Endothelial cell (in vitro differentiated cells): ENCODE results near the gene PAOX. TPM values are rescaled to one million over a fixed set of nuclear protein-coding genes. Genes with fewer than 3 reads are reported as not detected.

ENCODE experiments used
- DNase-seq: peaks from one replicate; pipeline ENCODE4 v3.0.0; 2021; ENCODE audit warnings: low spot score
- H3K27ac Mint-ChIP-seq: one replicate; pipeline ENCODE4 v1.8.0; 2021; ENCODE audit warnings: mixed read lengths, inconsistent platforms; ENCODE audit not compliant: unreplicated experiment
- H3K27me3 Mint-ChIP-seq: one replicate; pipeline ENCODE4 v1.8.0; 2021; ENCODE audit warnings: mild to moderate bottlenecking, moderate library complexity, mixed read lengths, inconsistent platforms; ENCODE audit not compliant: unreplicated experiment
- H3K36me3 Mint-ChIP-seq: one replicate; pipeline ENCODE4 v1.8.0; 2021; ENCODE audit warnings: mild to moderate bottlenecking, low read depth, mixed read lengths, inconsistent platforms; ENCODE audit not compliant: unreplicated experiment
- H3K4me1 Mint-ChIP-seq: one replicate; pipeline ENCODE4 v1.8.0; 2021; ENCODE audit warnings: mild to moderate bottlenecking, mixed read lengths, inconsistent platforms; ENCODE audit not compliant: unreplicated experiment
- H3K4me3 Mint-ChIP-seq: one replicate; pipeline ENCODE4 v1.8.0; 2021; ENCODE audit warnings: mild to moderate bottlenecking, mixed read lengths, inconsistent platforms; ENCODE audit not compliant: unreplicated experiment
- H3K9me3 Mint-ChIP-seq: one replicate; pipeline ENCODE4 v1.8.0; 2021; ENCODE audit warnings: mixed read lengths, inconsistent platforms; ENCODE audit not compliant: unreplicated experiment
- total RNA-seq: library from RNA; stranded (reverse); fragmentation: NEBNext Ultra II Directional; extraction: Animal tissue kit (Norgen Biotek cat#: 25700); gene quantifications from one replicate; pipeline ENCODE4 v1.2.1, GENCODE V29; 2021; ENCODE audit not compliant: unreplicated experiment
- TF ChIP-seq, protein P1 (sequence below): fragments of 200-600 bp; sonication (generic); IDR thresholded peaks from one replicate; pipeline ENCODE4 v1.5.0; 2021; ENCODE audit warnings: antibody characterized with exemption; ENCODE audit not compliant: unreplicated experiment

Gene PAOX
- total RNA-seq, 1 donor from 2014 or later, result 6.6 TPM

DNA sequence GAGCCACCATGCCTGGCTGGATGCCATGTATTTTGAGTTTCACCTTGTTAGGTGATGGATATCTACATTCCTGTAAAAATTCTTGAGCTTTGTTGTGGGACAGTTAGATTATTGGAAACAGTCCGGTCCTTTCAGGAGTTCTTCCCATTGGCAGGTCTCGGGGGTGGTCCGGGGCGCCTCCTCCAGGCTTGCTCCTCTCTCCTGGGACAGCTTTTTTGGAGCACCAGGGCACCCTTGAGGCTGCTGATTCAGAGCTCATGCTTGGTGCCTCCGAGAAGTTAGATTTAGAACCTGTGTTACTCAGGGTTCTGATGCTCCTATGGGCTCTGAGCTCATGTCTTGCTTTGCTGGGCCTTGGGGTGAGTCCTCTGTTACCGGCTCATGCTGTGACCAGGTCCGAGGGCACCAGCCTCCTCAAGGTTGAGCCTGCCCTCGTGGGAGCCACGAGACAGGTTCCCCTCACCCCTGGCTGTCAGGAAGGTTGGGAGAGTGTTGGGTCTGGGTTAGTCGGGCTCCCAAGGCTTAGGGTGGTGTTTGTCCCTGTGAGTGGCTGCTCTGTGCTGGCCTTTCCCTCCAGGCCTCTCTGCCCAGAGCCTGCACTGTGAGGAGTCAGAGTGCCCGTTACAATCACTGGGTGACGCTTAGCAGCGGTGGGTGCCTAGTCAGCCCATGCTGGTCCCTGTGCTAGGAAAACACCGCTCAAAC, 39.4 kb downstream of the PAOX start:
- Mint-ChIP-seq H3K27ac (no peak overlapping the region), H3K36me3 (peaks cover 23% of the 10 kb centered on the region), H3K4me3 (no peak overlapping the region), H3K9me3 (peaks cover 12% of the 10 kb centered on the region), H3K4me1 (no peaks in the 10 kb centered on the region), H3K27me3 (peaks cover 16% of the 10 kb centered on the region)
- TF ChIP-seq, protein P1, sequence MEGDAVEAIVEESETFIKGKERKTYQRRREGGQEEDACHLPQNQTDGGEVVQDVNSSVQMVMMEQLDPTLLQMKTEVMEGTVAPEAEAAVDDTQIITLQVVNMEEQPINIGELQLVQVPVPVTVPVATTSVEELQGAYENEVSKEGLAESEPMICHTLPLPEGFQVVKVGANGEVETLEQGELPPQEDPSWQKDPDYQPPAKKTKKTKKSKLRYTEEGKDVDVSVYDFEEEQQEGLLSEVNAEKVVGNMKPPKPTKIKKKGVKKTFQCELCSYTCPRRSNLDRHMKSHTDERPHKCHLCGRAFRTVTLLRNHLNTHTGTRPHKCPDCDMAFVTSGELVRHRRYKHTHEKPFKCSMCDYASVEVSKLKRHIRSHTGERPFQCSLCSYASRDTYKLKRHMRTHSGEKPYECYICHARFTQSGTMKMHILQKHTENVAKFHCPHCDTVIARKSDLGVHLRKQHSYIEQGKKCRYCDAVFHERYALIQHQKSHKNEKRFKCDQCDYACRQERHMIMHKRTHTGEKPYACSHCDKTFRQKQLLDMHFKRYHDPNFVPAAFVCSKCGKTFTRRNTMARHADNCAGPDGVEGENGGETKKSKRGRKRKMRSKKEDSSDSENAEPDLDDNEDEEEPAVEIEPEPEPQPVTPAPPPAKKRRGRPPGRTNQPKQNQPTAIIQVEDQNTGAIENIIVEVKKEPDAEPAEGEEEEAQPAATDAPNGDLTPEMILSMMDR, result no peak
- DNase-seq, result no peak

DNA sequence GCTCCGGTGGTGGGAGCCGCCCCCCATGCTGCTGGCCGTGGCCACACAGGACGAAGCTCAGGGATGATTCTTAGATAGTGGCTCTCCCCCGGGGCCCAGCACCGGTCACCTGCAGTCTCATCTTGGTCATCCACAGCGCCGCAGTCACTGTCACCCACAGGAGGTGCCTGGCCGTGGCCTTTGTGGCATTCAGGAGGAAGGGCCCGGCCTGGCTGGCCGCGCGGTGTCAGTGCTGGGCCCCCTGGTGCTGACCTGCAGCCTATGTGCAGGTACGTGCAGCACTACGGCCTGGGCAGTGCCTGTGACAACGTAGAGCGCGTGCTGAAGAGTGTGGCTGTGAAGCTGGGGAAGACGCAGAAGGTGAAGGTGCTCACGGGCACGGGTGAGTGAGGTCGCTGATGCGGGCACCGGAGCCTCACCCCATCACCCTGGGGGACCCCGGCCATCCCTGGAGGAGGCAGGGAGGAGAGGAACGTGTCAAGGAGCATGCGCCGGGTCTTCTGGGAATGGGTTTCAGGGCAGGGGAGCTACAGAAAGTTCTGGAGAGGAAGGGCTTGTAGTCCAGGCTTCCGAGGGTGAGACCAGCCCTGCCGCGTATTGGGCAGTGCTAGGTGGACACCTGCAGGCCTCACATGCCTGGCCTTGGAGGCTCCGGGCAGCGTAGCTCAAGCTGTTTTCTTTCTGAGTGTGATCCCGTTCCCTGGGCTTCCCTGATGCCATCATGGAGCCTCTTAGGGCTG, 40.3 kb downstream of the PAOX start:
- TF ChIP-seq, protein P1, result no peak
- no peak overlapping the region for H3K27ac Mint-ChIP-seq
- peak overlapping the region; percentile 66 for H3K4me3 Mint-ChIP-seq
- no peaks in the 10 kb centered on the region for H3K4me1 Mint-ChIP-seq
- peaks cover 20% of the 10 kb centered on the region for H3K36me3 Mint-ChIP-seq
- peaks cover 12% of the 10 kb centered on the region for H3K9me3 Mint-ChIP-seq
- peaks cover 16% of the 10 kb centered on the region for H3K27me3 Mint-ChIP-seq
- no peak for DNase-seq

DNA sequence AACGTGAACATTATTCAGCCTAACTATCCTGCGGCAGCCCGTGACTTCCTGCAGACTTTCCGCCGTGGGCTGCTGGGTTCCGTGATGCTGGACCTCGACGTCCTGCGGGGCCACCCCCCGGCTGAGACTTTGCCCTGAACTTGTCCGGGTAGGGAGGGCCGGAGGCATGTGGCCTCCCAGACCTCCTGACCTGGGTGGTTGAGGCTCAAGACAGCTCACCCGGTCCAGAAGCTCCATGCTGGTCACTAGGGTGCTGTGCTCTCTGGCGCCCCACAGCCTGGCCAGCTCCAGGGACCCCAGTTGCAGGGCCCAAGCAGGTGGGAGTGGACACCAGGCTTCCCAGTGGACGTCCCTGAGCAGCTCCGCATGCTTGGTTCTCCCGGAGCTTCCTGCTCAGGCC, 41.0 kb downstream of the PAOX start:
- no peak overlapping the region for H3K4me3 Mint-ChIP-seq
- H3K36me3 Mint-ChIP-seq, result peaks cover 17% of the 10 kb centered on the region
- TF ChIP-seq, protein P1, result no peak
- H3K27ac Mint-ChIP-seq, result no peak overlapping the region
- H3K4me1 Mint-ChIP-seq, result no peaks in the 10 kb centered on the region
- H3K9me3 Mint-ChIP-seq, result peaks cover 12% of the 10 kb centered on the region
- DNase-seq, result no peak
- H3K27me3 Mint-ChIP-seq, result peaks cover 16% of the 10 kb centered on the region

DNA sequence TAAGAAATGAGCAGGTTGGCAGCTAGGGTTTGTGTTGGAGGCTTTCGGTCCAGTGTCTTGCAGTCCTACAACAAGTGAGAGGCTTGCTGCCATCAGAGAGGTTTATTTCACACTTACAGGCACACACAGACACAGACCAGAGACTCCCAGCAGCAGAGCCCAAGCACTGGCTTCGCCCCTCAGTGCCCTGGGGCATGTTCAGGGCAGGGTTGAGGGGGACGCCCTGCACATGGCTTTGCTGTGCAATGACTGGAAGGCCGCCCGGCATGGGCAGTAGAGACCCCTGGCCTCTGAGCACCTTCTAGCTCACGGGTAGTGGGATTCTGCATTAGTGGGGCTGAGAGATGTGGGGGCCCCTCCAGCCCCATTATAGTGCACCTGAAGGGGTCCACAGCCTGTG, 41.5 kb downstream of the PAOX start:
- Mint-ChIP-seq H3K36me3 (peaks cover 11% of the 10 kb centered on the region), H3K9me3 (peaks cover 6% of the 10 kb centered on the region), H3K4me3 (no peak overlapping the region), H3K27me3 (peaks cover 16% of the 10 kb centered on the region), H3K4me1 (no peaks in the 10 kb centered on the region), H3K27ac (no peak overlapping the region)
- no peak for DNase-seq
- TF ChIP-seq, protein P1, result no peak
